ENCODE measurements around the gene SYT8. TPM values are rescaled to one million over a fixed set of nuclear protein-coding genes. Genes with fewer than 3 reads are reported as not detected.

The SYT8 gene
- total and polyA plus RNA-seq, 3 experiments from 2014 or later, result not detected

- Histone ChIP-seq H3K4me1 (ENCODE audit: insufficient read depth, low read length) (peaks cover 1% of the 10 kb centered on the region), H3K36me3 (ENCODE audit: insufficient read depth, low read length) (no peaks in the 10 kb centered on the region), H3K27me3 (ENCODE audit: insufficient read depth, low read length, poor library complexity, severe bottlenecking) (no peaks in the 10 kb centered on the region), H3K4me3 (ENCODE audit: low read length) (no peak overlapping the region), H3K27ac (ENCODE audit: low read depth, low read length) (no peak overlapping the region), H3K9me3 (ENCODE audit: low read length) (no peaks in the 10 kb centered on the region)
- peaks cover 15% of the 10 kb centered on the region in 2 donors for H3K27me3 Mint-ChIP-seq
- DNase-seq, result peak; percentile 57 to 73 (median 67)
- no peaks in the 10 kb centered on the region for H3K9me3 Mint-ChIP-seq
- H3K36me3 Mint-ChIP-seq, result no peaks in the 10 kb centered on the region
- peak overlapping the region in 1 of 8 donors; percentile 15 for H3K27ac Mint-ChIP-seq
- ChIA-PET CTCF (interaction anchor here (0.7 to 7.7 kb wide), 41 partner anchors 10 to 323 kb away, joined by 3 to 286 read pairs (median 5); partner anchors contain the start of genes KRTAP5-6 and LSP1), POLR2A (interaction anchor here (0.6 to 2.5 kb wide), 2 partner anchors 57 to 138 kb away, joined by 3 to 14 read pairs; no protein-coding TSS in a partner anchor)
- no peak overlapping the region for H3K4me3 Mint-ChIP-seq
- H3K4me1 Mint-ChIP-seq, result peaks cover 0 to 2% (median 0%) of the 10 kb centered on the region in 3 donors
These were observed 2.4 kb upstream of the SYT8 start for GRCh38 chr11:1832211-1832919.

- no peaks in the 10 kb centered on the region for H3K9me3 Mint-ChIP-seq
These were observed 1.9 kb upstream of the SYT8 start for GRCh38 chr11:1832920-1833295.

GRCh38 chr11:1834062-1834610 lies 654 bp upstream of the SYT8 start:
- no peaks in the 10 kb centered on the region for H3K27me3 ChIP-seq (ENCODE audit: insufficient read depth, low read length, poor library complexity, severe bottlenecking)
- H3K4me3 ChIP-seq (ENCODE audit: low read length), result no peak overlapping the region
- Mint-ChIP-seq H3K4me3 (no peak overlapping the region), H3K4me1 (peaks cover 0 to 6% (median 4%) of the 10 kb centered on the region in 3 donors), H3K9me3 (no peaks in the 10 kb centered on the region), H3K27me3 (peaks cover 6 to 9% of the 10 kb centered on the region in 2 donors), H3K27ac (no peak overlapping the region), H3K36me3 (no peaks in the 10 kb centered on the region)
- ChIA-PET POLR2A (interaction anchor here (2.5 kb wide), 1 partner anchor 140 kb away, joined by 14 read pairs; no protein-coding TSS in a partner anchor), CTCF (interaction anchor here (0.8 to 7.7 kb wide), 19 partner anchors 13 to 318 kb away, joined by 3 to 286 read pairs (median 10); partner anchors contain the start of genes LSP1 and MRPL23)
- peaks cover 10% of the 10 kb centered on the region for H3K4me1 ChIP-seq (ENCODE audit: insufficient read depth, low read length)
- H3K36me3 ChIP-seq (ENCODE audit: insufficient read depth, low read length), result no peaks in the 10 kb centered on the region
- peak in 1 of 5 donors; percentile 45 for DNase-seq
- no peaks in the 10 kb centered on the region for H3K9me3 ChIP-seq (ENCODE audit: low read length)
- no peak overlapping the region for H3K27ac ChIP-seq (ENCODE audit: low read depth, low read length)

More at GRCh38 chr11:1832920-1833295, 1.9 kb upstream of the SYT8 start:
- ChIA-PET POLR2A (interaction anchor here (0.5 to 2.5 kb wide), 3 partner anchors 32 to 139 kb away, joined by 3 to 14 read pairs (median 3); no protein-coding TSS in a partner anchor), CTCF (interaction anchor here (0.7 to 7.7 kb wide), 41 partner anchors 10 to 323 kb away, joined by 3 to 286 read pairs (median 5); partner anchors contain the start of genes KRTAP5-6 and LSP1)
- Mint-ChIP-seq H3K27ac (no peak overlapping the region), H3K4me1 (peaks cover 0 to 4% (median 4%) of the 10 kb centered on the region in 3 donors), H3K36me3 (no peaks in the 10 kb centered on the region), H3K4me3 (no peak overlapping the region), H3K27me3 (peaks cover 10% of the 10 kb centered on the region in 2 donors)
- H3K27ac ChIP-seq (ENCODE audit: low read depth, low read length), result no peak overlapping the region
- H3K27me3 ChIP-seq (ENCODE audit: insufficient read depth, low read length, poor library complexity, severe bottlenecking), result no peaks in the 10 kb centered on the region
- peak in 1 of 5 donors; percentile 47 for DNase-seq
- H3K4me1 ChIP-seq (ENCODE audit: insufficient read depth, low read length), result peaks cover 7% of the 10 kb centered on the region
- H3K9me3 ChIP-seq (ENCODE audit: low read length), result no peaks in the 10 kb centered on the region
- H3K36me3 ChIP-seq (ENCODE audit: insufficient read depth, low read length), result no peaks in the 10 kb centered on the region
- no peak overlapping the region for H3K4me3 ChIP-seq (ENCODE audit: low read length)

- Mint-ChIP-seq H3K4me1 (peaks cover 6 to 16% (median 10%) of the 10 kb centered on the region in 3 donors), H3K36me3 (no peaks in the 10 kb centered on the region), H3K9me3 (no peaks in the 10 kb centered on the region), H3K4me3 (no peak overlapping the region), H3K27me3 (peaks cover 6 to 8% of the 10 kb centered on the region in 2 donors), H3K27ac (no peak overlapping the region)
- DNase-seq, result no peak
- Histone ChIP-seq H3K4me3 (ENCODE audit: low read length) (no peak overlapping the region), H3K36me3 (ENCODE audit: insufficient read depth, low read length) (no peaks in the 10 kb centered on the region), H3K9me3 (ENCODE audit: low read length) (no peaks in the 10 kb centered on the region), H3K27ac (ENCODE audit: low read depth, low read length) (no peak overlapping the region), H3K4me1 (ENCODE audit: insufficient read depth, low read length) (peaks cover 13% of the 10 kb centered on the region), H3K27me3 (ENCODE audit: insufficient read depth, low read length, poor library complexity, severe bottlenecking) (no peaks in the 10 kb centered on the region)
- ChIA-PET POLR2A (no interaction called here), CTCF (interaction anchor here (1.0 to 7.7 kb wide), 10 partner anchors 18 to 316 kb away, joined by 3 to 286 read pairs (median 9); partner anchors contain the start of gene LSP1)
These were observed 851 bp downstream of the SYT8 start for GRCh38 chr11:1835671-1836010.

- H3K27me3 ChIP-seq (ENCODE audit: insufficient read depth, low read length, poor library complexity, severe bottlenecking), result no peaks in the 10 kb centered on the region
- peaks cover 13% of the 10 kb centered on the region for H3K4me1 ChIP-seq (ENCODE audit: insufficient read depth, low read length)
- H3K27ac ChIP-seq (ENCODE audit: low read depth, low read length), result no peak overlapping the region
- CTCF ChIA-PET, result interaction anchor here (0.7 to 7.7 kb wide), 12 partner anchors 15 to 316 kb away, joined by 3 to 286 read pairs (median 4); partner anchors contain the start of gene LSP1
- no peaks in the 10 kb centered on the region for H3K9me3 Mint-ChIP-seq
- H3K4me1 Mint-ChIP-seq, result peaks cover 6 to 23% (median 10%) of the 10 kb centered on the region in 3 donors
- H3K36me3 Mint-ChIP-seq, result no peaks in the 10 kb centered on the region
- no peak overlapping the region for H3K4me3 Mint-ChIP-seq
- H3K9me3 ChIP-seq (ENCODE audit: low read length), result no peaks in the 10 kb centered on the region
- peak in 1 of 5 donors; percentile 38 for DNase-seq
- peaks cover 6 to 8% of the 10 kb centered on the region in 2 donors for H3K27me3 Mint-ChIP-seq
- H3K27ac Mint-ChIP-seq, result no peak overlapping the region
- POLR2A ChIA-PET, result no interaction called here
- H3K4me3 ChIP-seq (ENCODE audit: low read length), result no peak overlapping the region
- H3K36me3 ChIP-seq (ENCODE audit: insufficient read depth, low read length), result no peaks in the 10 kb centered on the region
These were observed 1.5 kb downstream of the SYT8 start for GRCh38 chr11:1836011-1836945.

- H3K4me1 ChIP-seq (ENCODE audit: insufficient read depth, low read length), result peaks cover 13% of the 10 kb centered on the region
- POLR2A ChIA-PET, result no interaction called here
- H3K9me3 Mint-ChIP-seq, result no peaks in the 10 kb centered on the region
These were observed 2.6 kb downstream of the SYT8 start for GRCh38 chr11:1837171-1838076.

GRCh38 chr11:1838077-1838425 lies 3.3 kb downstream of the SYT8 start:
- H3K4me3 ChIP-seq (ENCODE audit: low read length), result no peak overlapping the region
- Mint-ChIP-seq H3K27ac (peak overlapping the region in 1 of 8 donors; percentile 50), H3K36me3 (no peaks in the 10 kb centered on the region), H3K27me3 (peaks cover 3 to 4% of the 10 kb centered on the region in 2 donors), H3K4me3 (peak overlapping the region in 1 of 7 donors; percentile 34), H3K9me3 (no peaks in the 10 kb centered on the region), H3K4me1 (peaks cover 6 to 25% (median 8%) of the 10 kb centered on the region in 3 donors)
- no peak overlapping the region for H3K27ac ChIP-seq (ENCODE audit: low read depth, low read length)
- H3K36me3 ChIP-seq (ENCODE audit: insufficient read depth, low read length), result no peaks in the 10 kb centered on the region
- no peaks in the 10 kb centered on the region for H3K27me3 ChIP-seq (ENCODE audit: insufficient read depth, low read length, poor library complexity, severe bottlenecking)
- H3K9me3 ChIP-seq (ENCODE audit: low read length), result no peaks in the 10 kb centered on the region
- POLR2A ChIA-PET, result no interaction called here
- CTCF ChIA-PET, result interaction anchor here (1.0 to 3.4 kb wide), 7 partner anchors 9 to 314 kb away, joined by 3 to 13 read pairs (median 6); no protein-coding TSS in a partner anchor
- peaks cover 13% of the 10 kb centered on the region for H3K4me1 ChIP-seq (ENCODE audit: insufficient read depth, low read length)
- DNase-seq, result no peak

More at GRCh38 chr11:1837171-1838076, 2.6 kb downstream of the SYT8 start:
- Mint-ChIP-seq H3K4me1 (peaks cover 6 to 23% (median 8%) of the 10 kb centered on the region in 3 donors), H3K36me3 (no peaks in the 10 kb centered on the region), H3K4me3 (peak overlapping the region in 1 of 7 donors; percentile 34), H3K27me3 (peaks cover 3 to 6% of the 10 kb centered on the region in 2 donors), H3K27ac (peak overlapping the region in 1 of 8 donors; percentile 50)
- Histone ChIP-seq H3K36me3 (ENCODE audit: insufficient read depth, low read length) (no peaks in the 10 kb centered on the region), H3K27me3 (ENCODE audit: insufficient read depth, low read length, poor library complexity, severe bottlenecking) (no peaks in the 10 kb centered on the region), H3K4me3 (ENCODE audit: low read length) (no peak overlapping the region), H3K9me3 (ENCODE audit: low read length) (no peaks in the 10 kb centered on the region), H3K27ac (ENCODE audit: low read depth, low read length) (no peak overlapping the region)
- peak; percentile 75 to 92 (median 80) for DNase-seq
- CTCF ChIA-PET, result interaction anchor here (0.8 to 7.7 kb wide), 8 partner anchors 10 to 184 kb away, joined by 3 to 286 read pairs (median 8); partner anchors contain the start of gene LSP1
